GM19438 (cell line): Measurements from ENCODE around the gene SPATA16.
"Not testable (repeated sequence)": the region's sequence is repeated elsewhere in the genome, so short reads cannot be mapped to it uniquely, and the experiment has no call there.

Experiments
- ATAC-seq: cut with Tn5 transposase; IDR thresholded peaks from one replicate; pipeline ENCODE4 v1.9.1; 2021; ENCODE audit warnings: low read depth; ENCODE audit not compliant: unreplicated experiment

SPATA16 gene

GRCh38 chr3:173065543-173065981 is 75.5 kb downstream of the SPATA16 start:
- ATAC-seq = no peak

GRCh38 chr3:173064631-173065030 is 76.4 kb downstream of the SPATA16 start:
- ATAC-seq = no peak

GRCh38 chr3:173058229-173058628 is 82.8 kb downstream of the SPATA16 start:
- no peak for ATAC-seq

GRCh38 chr3:173055228-173055933 is 85.7 kb downstream of the SPATA16 start:
- no peak for ATAC-seq

GRCh38 chr3:173049360-173049759 is 91.7 kb downstream of the SPATA16 start:
- no peak for ATAC-seq

GRCh38 chr3:173045770-173046382 is 95.2 kb downstream of the SPATA16 start:
- no peak for ATAC-seq

GRCh38 chr3:173044998-173045397 is 96.0 kb downstream of the SPATA16 start:
- no peak for ATAC-seq

- no peak for ATAC-seq
These were observed 97.3 kb downstream of the SPATA16 start for GRCh38 chr3:173043757-173044156.

GRCh38 chr3:173038484-173038871 is 102.6 kb downstream of the SPATA16 start:
- no peak for ATAC-seq

- no peak for ATAC-seq
These were observed 103.1 kb downstream of the SPATA16 start for GRCh38 chr3:173037840-173038483.

- ATAC-seq = no peak
These were observed 110.8 kb downstream of the SPATA16 start for GRCh38 chr3:173030273-173030672.

- no peak for ATAC-seq
These were observed 112.7 kb downstream of the SPATA16 start for GRCh38 chr3:173028351-173028750.

- no peak for ATAC-seq
These were observed 113.6 kb downstream of the SPATA16 start for GRCh38 chr3:173027429-173027828.

GRCh38 chr3:173025941-173026340 is 115.1 kb downstream of the SPATA16 start:
- ATAC-seq = no peak

- no peak for ATAC-seq
These were observed 119.4 kb downstream of the SPATA16 start for GRCh38 chr3:173021547-173022185.

- ATAC-seq = not testable (repeated sequence)
These were observed 120.9 kb downstream of the SPATA16 start for GRCh38 chr3:173020128-173020527.

- ATAC-seq = no peak
These were observed 121.7 kb downstream of the SPATA16 start for GRCh38 chr3:173019378-173019777.

- no peak for ATAC-seq
These were observed 122.3 kb downstream of the SPATA16 start for GRCh38 chr3:173018758-173019157.

- ATAC-seq = no peak
These were observed 127.7 kb downstream of the SPATA16 start for GRCh38 chr3:173013219-173013832.

GRCh38 chr3:173009410-173009809 is 131.6 kb downstream of the SPATA16 start:
- no peak for ATAC-seq

- no peak for ATAC-seq
These were observed 132.1 kb downstream of the SPATA16 start for GRCh38 chr3:173008978-173009377.
